Inferior parietal cortex (tissue), 1 donor: ENCODE results near the gene BEST4.
"Not testable (repeated sequence)": the region's sequence is repeated elsewhere in the genome, so short reads cannot be mapped to it uniquely, and the experiment has no call there.

Source experiments
- DNase-seq: peaks from one replicate; pipeline ENCODE4 v3.0.0-alpha.2; 2016; ENCODE audit errors: extremely low spot score

Gene BEST4

DNA sequence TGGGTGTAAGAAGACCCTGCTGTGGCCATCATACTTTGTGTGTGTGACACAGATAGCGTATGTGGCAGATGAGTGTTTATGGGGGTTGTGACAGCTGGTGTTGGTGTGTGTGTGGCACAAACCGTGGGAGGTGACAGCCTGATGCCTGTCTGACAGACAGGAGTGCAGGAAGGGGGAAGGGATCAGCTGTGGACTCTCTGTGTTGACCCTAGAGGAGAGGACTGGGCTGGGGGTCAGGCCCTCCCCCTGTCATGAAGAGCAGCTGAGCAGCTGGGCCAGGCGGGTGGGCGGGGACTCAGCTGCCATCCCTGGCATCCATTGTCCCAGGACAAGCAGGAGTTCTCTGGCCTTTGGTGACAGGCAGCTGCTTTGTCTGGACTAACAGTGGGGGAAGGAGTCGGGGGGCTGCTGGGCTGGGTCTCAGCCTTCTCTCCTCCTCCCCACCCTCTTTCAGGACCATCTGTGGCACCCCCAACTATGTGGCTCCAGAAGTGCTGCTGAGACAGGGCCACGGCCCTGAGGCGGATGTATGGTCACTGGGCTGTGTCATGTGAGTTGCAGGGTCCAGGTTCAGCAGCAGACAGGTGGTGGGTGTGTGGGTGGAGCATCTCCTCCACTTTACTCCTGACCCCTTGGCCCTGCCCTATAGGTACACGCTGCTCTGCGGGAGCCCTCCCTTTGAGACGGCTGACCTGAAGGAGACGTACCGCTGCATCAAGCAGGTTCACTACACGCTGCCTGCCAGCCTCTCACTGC is 14.5 kb upstream of the BEST4 start:
- DNase-seq = no peak

DNA sequence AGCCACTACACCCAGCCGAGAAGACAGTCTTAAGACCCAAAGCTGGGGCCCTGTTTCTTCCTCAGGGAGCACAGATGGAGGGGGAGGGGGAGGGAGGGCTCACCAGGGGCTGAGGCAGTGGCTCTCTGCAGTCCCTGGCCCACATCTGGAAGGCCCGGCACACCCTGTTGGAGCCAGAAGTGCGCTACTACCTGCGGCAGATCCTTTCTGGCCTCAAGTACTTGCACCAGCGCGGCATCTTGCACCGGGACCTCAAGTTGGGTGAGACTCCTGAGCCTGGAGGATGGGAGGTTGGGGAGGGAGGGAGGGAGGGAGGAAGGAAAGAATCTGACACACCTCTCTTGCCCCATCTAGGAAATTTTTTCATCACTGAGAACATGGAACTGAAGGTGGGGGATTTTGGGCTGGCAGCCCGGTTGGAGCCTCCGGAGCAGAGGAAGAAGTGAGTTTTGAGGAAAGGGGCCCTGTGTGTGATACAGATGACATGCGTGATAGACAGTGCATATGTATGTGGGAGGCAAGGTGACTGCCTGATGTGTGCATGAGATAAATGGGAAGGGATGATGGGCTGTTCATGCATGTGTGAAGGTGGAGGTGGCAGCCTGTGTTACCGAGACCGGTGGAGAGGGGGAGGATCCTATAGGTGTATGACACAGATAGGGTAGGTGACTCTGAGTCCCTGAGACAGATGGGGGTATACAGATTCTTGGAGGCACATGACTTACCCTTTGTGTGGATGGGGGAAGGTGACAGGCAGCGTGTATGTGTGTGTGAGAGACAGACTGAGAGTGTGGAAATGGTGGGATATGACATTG is 13.7 kb upstream of the BEST4 start:
- DNase-seq = no peak

DNA sequence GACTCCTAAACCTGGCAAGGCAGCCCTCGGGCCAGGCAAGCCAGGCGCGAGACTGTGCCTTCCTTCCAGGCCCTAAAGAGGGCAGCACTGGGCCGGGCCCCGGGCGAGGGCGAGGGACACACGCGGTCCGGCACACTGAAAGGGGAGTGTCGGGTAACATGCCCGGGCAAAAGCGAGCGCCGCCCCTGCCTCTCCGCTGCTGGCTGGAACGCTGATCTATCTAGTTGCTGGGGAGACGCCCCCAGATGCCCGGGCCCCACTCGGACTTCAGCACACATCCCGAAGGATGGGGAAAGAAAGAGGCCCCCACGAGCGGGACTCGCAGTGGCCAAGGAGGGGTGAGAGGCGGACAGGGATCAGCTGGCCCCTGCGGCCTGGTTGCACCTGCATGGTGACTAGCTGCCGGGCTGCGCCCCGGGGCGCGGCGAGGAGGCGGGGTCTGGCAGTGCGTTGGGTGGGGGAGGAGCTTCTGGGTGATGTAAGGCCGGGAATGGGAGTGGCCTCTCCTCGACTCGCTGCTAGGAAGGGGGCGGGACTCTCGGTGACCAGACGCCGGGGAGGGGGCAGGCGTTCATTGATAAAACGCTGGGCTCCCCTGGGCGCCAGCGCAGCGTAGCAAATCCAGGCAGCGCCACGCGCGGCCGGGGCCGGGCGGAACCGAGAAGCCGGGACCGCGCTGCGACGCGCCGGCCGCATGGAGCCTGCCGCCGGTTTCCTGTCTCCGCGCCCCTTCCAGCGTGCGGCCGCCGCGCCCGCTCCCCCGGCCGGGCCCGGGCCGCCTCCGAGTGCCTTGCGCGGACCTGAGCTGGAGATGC is 12.0 kb upstream of the BEST4 start, which contains the start of gene PLK3:
Gene PLK3 (plus strand): TSS at position 608 of the 815 bp plus-strand sequence. CDS start 87 bp downstream, at position 695.
- peak; percentile 93 for DNase-seq

DNA sequence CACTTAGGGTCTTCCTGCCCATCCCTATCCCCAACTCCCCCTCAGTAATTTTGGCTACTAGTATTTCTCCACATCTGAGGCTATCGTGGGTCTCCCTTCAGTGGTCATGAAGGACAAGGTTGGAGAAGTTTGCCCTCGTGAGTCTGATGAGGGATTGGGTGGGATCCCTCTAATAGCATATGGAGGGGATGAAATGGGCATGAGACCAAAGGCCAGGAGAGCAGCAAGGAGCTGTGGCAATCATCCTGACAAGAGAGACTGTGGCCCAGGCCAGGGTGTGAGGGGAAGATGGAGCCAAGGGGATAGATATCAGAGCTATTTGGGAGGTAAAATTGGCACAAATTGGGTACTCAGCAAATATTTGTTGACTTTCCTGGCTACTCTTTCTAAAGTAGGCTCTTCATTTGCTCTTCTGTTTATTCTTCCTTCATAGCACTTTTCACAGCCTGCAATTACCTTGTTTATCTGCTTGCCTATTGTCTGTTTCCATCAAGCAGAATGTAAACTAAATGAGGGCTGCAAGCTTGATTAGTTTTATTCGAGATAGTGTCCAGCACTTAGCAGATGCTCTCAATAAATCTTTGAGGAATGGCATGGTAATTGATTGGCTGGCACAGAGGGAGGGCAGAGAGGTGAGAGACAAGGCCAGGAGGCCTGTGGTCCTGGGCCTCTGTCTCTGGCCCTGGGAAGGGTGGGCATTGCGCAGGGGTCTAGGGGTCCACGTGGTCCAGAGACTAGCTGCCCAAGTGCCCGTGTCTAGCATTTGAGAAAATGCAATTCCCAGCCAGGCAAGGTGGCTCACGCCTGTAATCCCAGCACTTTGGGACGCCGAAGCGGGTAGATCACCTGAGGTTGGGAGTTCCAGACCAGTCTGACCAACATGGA is 10.8 kb upstream of the BEST4 start:
- DNase-seq = no peak

DNA sequence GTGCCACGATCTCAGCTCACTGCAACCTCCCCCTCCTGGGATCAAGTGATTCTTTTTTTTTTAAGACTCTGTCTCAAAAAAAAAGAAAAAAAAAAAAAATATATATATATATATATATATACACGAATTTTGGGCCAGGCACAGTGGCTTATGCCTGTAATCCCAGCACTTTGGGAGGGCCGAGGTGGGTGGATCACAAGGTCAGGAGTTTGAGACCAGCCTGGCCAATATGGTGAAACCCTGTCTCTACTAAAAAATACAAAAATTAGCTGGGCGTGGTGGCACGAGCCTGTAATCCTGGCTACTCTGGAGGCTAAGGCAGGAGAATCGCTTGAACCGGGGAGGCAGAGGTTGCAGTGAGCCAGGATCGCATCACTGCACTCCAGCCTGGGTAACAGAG is 9.9 kb upstream of the BEST4 start:
- not testable (repeated sequence) for DNase-seq

DNA sequence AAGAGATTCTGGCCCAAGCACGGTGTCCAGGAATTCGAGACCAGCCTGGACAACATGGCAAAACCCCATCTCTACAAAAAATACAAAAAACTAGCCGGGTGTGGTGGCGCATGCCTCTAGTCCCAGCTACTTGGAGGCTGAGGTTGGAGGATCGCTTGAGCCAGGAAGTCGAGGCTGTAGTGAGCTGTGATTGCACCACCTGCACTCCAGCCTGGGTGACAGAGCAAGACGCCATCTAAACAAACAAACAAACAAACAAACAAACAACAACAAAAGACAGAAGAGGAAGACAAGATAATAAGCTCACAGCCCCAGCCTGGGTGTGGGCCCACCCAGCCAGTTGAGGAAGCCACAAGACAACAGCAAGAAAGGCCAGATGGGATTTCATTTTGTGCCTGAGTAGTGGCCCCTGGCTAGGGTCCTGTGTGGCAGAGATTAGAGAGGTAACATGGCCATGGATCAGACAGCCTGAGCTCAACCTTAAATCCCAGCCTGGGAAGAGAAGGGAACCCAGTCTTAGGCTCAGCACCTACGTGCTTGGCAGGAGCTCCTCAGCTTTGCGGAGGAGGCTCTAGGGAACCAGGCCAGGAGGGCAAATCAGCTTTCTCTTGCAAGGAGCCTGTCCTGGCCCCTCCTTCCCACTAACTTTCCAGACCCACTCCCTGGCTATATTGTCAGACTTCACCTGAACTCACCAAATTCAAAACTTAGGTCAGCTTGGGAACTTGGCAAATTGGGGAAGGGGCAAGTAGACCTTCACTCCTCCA is 4.9 kb upstream of the BEST4 start:
- no peak for DNase-seq

DNA sequence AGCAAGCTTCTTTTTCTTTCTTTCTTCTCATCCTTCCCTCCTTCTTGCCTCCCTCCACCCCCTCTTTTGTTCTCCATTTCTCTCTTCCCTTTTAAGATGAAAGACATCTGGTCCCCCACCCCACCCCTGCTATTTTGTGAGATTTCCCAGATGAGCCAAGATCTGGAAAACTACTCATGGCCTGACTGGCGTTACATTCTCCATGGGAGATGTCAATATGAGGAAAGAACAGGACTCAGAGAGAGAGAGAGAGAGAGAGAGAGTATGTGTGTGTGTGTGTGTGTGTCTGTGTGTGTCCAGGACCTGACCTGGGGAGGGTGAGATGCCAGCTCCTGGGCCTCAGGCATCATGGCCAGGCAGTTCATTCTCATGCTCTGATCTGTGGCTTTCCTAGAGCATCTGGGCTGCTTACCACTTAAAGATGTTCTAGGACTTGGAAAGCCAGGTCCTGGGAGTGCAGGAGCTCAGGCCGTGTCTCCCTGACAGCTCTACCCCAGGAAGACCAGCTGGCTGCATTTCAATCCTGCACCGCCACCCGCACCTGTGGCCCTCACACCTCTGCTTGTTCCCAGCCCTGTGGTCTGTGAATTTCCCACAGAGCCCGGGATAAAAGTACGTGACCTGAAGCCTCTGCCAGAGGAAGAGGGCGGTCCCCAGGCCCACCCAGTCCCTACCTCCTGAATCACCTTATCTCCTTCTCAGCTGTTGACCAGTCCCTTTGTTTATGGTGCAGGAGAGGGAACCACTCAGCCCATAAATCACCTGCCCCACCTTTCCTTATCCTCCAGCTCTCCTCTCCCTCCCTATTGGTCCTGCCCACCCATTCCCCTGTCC is 3.2 kb upstream of the BEST4 start:
- no peak for DNase-seq

DNA sequence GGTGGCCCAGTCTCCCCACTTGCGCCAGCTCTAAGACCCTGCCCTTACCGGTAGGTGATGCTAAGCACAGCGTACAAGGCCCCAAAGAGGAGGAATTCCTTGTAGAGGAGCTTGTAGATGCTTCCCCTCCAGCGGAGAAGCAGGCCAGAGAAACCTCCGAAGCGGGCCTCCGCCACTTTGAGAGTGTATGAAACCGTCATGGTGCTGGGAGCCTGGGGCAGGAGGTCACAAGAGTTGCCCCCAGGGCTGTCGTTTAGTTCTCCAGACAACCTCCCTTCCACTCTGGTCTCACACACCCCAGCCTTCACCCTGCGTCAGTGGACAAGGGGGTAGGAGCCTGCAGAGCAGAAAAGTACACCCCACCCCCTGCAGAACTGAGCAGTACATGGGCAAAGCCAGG is 464 bp downstream of the BEST4 start:
- no peak for DNase-seq

DNA sequence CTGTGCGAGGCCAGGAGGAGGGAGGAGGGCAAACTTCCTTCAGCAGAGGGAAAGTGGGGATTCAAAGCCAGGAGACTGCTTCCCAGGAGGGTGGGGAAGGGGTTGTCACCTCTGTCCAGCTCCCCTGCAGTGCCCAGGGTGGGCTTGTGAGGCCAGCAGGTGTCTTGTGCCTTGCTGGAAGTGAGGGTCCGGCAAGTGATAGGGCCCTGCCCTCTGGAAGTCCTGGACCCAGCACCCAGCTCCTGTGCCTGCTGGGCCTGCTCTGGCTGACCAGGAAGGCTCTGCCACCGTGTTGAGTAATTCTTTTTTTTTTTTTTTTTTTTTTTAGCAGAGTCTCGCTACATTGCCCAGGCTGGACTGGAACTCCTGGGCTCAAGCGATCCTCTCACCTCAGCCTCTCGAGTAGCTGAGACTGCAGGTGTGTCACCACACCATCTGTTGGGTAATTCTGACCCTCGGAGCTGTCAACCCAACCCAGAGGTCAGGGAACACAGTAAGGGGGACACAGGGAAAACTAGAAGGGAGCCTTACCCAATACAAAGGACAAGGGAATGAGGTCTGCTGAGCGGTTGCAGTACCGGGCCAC is 1.0 kb downstream of the BEST4 start:
- DNase-seq = no peak

DNA sequence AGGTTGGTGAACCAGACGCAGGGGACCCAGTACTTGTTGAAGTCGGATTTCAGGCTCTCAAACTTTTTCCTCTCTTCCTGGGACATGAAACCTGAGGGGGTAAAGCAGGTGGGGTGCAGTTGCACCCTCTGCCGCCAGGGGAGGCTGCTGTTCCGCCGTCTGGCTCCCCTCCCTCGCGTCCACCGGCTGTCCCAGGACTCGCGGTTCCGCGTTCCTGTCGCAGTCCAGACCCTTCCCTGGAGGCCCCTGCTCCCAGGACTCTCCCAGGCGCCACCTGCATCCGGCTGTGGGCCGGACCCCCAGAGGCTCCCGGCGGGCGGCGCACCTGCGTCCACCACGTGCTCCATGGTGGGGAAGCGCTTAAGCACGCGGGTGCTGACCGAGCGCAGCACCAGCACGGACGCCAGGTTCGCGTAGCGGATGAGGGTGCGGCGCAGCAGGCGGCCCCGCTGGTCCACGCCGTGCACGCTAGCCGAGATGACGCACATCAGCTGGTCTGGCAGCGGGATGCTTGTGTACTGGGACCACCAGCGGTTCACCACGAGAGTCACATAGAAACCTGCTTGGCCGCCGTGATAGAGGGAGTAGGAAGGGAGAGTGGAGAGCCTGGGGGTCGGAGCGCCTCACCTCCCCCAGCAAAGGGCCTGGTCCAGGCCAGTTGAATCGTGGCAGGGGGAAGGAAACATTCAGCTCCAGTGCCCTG is 1.7 kb downstream of the BEST4 start:
- peak; percentile 35 for DNase-seq

DNA sequence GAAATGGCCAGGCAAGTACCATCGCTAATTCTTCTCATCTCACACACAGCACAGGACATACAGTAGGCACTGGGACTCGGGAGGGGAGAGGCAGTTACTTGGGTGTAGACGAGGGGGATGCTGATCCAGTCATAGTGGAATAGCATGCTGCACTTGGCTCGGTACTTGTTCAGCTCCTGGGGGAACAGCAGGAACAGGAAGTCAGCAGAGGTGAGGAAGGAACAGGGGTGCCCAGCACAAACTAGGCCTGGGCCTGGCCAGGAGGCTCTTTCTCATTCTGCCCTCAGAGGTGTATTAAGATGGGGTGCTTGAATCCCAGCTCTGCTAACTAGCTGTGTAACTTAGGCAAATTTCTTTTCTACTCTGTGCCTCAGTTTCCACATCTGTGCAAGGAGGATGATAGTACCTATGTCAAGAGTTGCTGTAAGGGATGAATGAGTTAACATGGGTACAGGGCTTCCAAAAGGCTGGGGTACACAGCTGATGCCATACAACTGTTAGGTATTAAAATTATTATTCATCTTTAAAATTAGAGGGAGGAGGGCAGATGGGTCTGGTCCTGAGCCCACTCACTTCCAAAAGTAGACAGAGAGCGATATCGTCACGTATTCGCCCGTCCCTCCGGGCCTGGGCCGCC is 2.4 kb downstream of the BEST4 start:
- DNase-seq = no peak

DNA sequence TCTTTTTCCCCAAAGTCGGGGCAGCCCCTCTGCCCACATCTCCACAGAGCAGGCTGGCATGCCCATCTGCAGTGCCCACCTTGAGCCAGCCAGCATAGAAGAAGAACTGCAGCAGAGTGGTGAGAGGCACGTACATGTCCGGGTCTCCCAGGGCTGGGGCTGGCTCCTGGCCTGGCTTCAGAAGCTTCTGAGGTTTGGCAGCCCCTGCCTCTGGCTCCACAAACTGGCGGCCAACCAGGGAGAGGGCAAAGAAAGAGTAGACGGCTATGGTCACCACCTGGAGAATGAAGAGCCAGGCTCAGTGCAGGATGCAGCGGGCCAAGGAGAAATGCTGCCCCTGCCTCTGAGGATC is 3.0 kb downstream of the BEST4 start:
- DNase-seq = no peak

DNA sequence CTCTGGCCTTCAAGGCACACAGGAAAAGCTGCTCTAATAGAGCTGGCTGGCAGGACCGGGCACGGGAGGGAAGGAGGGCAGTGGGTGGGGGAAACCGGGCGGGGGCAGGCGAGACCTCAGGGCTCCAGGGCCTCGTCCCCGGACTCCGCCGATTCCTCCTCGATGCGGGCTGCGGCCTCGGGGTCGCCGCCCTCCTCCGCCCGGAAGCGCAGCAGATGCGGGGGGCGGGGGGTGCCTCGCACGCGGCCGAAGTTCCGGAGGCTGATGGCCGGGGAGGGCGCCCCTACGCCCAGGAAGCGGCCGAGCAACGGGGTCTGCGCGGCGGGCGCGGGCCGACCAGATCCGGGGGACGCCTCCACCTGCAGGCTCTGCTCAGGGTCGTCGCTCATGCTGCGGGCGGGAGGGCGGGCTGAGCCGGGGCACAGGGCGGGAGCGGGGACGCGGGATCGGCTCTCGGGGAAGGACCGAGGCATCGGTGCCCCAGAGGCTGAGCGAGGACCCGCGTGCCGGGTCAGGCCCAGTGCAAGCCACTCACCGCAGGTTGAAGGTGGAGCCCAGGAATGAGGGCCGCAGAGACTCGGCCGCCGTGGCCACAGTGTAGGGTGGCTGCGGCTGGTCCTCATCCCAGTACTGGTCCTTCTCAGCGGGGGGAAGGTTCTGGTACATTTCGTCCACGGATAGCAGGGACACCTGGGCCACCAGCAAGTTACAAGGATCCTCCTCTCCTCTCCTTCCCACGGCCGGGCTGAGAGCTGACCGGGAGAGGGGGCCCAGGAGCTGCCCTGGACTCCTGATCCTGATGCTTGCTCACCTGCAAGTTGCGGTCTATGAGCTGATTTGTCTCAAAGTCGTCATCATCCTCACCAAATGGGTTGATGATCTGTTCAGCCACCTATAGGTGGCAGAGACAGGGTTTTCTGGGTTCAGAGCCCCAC is 3.6 kb downstream of the BEST4 start:
- DNase-seq = no peak

DNA sequence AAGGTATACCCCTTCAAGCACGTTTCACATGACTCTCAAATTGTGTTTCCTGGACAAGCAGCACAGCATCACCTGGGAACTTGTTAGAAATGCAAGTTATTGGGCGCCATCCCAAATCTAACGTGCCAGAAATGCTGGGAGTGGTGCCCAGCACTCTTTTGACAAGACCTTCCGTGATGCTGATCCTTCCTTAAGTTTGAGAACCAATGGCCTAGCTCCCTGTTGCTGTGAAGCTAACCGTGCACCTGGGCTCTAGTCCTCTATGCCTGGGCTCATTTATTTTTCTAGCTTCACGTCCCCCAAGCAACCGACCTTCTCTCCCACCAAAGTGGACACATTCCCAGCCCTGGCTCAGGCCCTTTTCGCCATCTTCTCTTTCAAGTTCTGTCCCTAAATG is 4.3 kb downstream of the BEST4 start:
- DNase-seq = no peak

DNA sequence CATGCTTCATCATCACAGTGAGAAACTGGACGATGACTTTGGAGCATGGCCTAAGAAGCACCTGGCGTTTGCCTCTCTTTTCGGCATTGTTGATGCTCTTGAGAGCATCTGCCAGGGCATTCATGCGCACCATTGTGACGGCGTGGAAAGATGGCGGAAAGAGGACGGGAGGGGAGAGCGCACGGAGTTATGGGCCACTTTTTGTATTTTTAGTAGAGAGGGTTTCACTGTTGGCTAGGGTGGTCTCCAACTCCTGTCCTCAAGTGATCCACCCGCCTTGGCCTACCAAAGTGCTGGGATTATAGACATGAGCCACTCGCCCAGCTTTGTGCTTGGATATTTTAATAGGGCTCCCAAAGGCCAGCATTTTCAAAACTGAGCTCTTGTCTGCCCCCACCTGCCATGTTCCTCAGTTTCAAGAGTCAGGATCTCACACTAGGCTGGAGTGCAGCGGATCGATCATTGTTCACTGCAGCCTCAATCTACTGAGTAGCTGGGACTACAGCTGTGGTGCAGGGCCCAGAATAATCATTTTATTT is 7.3 kb downstream of the BEST4 start:
- DNase-seq = no peak

DNA sequence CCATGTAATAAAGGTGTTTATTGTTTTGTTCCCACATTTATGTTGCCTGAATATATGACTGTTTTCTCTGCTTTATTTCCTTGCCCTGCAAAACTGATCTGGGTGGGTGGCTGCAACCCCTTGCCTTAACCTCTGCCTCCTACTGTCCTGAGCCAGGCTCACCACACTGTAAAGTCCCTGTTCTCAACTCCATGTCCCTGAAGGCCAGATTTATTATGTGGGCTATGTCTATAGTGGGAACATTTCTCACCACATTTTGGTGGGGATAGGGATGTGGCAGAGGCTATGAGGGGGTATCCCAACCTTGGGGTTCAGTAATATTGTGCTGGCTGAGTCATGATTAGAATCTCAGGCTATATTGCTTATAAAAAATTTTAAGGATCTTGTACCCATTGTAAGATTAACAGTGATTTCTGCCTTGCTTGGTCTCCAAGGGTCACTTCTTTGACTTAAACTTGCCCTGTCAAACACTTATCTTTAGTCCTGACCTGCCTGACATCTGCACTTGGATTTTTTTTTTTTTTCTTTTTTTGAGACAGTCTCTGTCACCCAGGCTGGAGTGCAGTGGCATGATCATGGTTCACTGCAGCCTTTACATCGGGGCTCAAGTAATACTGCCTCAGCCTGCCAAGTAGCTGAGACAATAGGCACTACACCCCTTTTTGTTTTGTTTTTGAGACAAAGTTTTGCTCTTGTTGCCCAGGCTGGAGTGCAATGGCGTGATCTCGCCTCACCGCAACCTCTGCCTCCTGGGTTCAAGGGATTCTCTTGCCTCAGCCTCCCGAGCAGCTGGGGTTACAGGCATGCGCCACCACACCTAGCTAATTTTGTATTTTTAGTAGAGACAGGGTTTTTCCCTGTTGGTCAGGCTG is 9.0 kb downstream of the BEST4 start:
- DNase-seq = no peak
